GM12801 (cell line): Measurements from ENCODE around the gene RANBP3.

ENCODE experiments used
- CTCF ChIP-seq: IDR thresholded peaks from one replicate; pipeline ENCODE4 v1.5.1; 2011; ENCODE audit warnings: control low read depth; ENCODE audit not compliant: insufficient read length; ENCODE audit errors: extremely low read depth

Gene RANBP3

GRCh38 chr19:5995606-5996005, 17.7 kb upstream of the RANBP3 start:
- no peak for TF ChIP-seq CTCF

- TF ChIP-seq CTCF: no peak
Measured at GRCh38 chr19:5994405-5995165, 16.6 kb upstream of the RANBP3 start.

GRCh38 chr19:5993648-5994358, 15.9 kb upstream of the RANBP3 start:
- no peak for TF ChIP-seq CTCF

GRCh38 chr19:5993201-5993600, 15.3 kb upstream of the RANBP3 start:
- no peak for TF ChIP-seq CTCF

GRCh38 chr19:5992756-5993155, 14.8 kb upstream of the RANBP3 start:
- no peak for TF ChIP-seq CTCF

GRCh38 chr19:5991244-5991838, 13.4 kb upstream of the RANBP3 start:
- TF ChIP-seq CTCF: no peak

GRCh38 chr19:5990289-5990797, 12.4 kb upstream of the RANBP3 start:
- no peak for TF ChIP-seq CTCF
